ENCODE measurements around the gene SPINDOC.

The SPINDOC gene

DNA sequence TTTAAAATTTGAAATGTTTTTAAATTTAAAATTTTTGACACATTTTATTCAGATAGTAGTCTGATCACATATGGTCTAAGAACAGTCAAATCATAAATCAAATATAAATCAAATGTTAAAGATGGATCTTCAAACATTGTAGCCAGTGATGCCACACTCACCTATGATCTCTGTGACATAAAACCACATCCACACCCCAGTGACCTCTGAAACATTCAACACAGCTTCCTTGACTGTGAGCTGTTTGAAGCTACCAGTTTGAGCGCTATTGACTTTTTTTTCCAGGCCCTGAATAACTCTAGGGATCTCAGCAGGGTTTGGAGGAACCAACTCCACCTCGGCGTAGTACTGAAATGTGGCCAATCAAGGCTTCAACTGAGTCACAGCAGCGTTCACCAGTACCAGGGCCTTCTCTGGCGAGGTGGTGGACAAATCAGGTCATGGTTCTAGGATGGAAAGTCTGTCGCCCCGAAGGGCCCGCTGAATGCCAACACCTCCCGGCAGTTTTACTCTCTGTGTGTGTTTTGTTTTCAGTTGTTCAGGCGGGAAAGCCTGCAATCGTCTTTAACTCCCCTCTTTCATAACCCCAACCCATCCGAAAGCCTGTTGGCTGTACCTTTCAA is 21.4 kb downstream of the SPINDOC start:
- no peak for DNase-seq (ENCODE audit: low read depth, low spot score)
- TF ChIP-seq, protein P1, sequence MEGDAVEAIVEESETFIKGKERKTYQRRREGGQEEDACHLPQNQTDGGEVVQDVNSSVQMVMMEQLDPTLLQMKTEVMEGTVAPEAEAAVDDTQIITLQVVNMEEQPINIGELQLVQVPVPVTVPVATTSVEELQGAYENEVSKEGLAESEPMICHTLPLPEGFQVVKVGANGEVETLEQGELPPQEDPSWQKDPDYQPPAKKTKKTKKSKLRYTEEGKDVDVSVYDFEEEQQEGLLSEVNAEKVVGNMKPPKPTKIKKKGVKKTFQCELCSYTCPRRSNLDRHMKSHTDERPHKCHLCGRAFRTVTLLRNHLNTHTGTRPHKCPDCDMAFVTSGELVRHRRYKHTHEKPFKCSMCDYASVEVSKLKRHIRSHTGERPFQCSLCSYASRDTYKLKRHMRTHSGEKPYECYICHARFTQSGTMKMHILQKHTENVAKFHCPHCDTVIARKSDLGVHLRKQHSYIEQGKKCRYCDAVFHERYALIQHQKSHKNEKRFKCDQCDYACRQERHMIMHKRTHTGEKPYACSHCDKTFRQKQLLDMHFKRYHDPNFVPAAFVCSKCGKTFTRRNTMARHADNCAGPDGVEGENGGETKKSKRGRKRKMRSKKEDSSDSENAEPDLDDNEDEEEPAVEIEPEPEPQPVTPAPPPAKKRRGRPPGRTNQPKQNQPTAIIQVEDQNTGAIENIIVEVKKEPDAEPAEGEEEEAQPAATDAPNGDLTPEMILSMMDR (IDR thresholded peaks at IDR 0.05; ENCODE audit: insufficient read depth, low read length, missing control alignments): no peak
- CTCF ChIA-PET: interaction anchor here (0.8 to 21.2 kb wide), 7 partner anchors 11 to 329 kb away, joined by 3 to 639 read pairs (median 37); no protein-coding TSS in a partner anchor
- H3K4me3 ChIP-seq (ENCODE audit: low read depth, low read length): no peak overlapping the region
- POLR2A ChIA-PET: no interaction called here

DNA sequence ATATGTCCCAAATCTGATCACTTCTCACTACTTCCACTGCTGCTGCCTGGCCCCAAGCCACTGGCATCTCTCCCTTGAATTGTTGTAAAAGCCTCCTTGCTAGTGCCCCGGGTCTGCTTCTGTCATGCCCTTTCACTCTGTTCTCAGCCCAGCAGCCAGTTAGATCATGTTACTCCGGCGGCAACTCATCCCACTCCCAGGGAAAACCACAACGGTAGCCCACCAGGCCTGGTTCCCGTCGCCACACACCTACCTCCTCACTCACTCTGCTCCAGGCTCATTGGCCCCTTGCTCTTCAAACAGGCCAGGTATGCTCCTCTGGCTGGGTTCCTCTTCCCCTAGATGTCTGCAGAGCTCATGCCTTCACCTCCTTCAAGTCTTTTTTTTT is 21.9 kb downstream of the SPINDOC start:
- H3K4me3 ChIP-seq (ENCODE audit: low read depth, low read length): no peak overlapping the region
- DNase-seq (ENCODE audit: low read depth, low spot score): no peak
- CTCF ChIA-PET: interaction anchor here (0.7 to 21.2 kb wide), 15 partner anchors 10 to 328 kb away, joined by 3 to 639 read pairs (median 18); partner anchors contain the start of genes OTUB1 and ZFTA
- POLR2A ChIA-PET: no interaction called here
- TF ChIP-seq, protein P1 (IDR thresholded peaks at IDR 0.05; ENCODE audit: insufficient read depth, low read length, missing control alignments): no peak

DNA sequence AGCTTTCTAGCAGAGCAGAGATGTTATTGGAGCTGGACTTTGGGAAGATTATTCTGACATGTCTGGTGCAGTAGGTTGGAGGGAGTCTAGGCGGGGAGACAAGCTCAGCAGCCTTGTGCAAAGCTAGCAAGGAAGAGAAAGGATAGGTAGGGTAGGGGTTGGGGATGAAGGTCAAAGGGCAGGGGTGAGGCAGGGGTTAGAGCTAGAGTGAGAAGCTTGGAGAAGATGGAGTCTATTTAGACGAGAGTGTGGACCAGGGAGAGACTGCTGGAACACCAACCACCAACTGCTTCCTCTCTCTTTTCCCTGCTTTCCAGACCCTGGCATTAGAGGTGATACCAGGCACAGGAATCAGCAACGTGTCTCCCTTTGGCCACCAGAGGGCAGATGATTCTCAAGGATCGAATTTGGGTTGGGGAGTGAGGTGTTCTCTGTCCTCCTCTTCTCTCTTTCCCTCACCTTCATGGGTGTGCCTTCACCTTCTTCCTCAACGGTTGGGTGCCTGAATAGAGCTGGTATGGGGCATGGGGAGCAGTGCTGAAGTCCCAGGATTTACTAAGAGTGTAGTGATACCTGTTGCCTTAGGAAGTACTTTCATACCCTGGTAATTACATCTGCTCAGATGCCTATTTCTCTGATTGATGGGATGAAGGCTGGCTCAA is 23.9 kb downstream of the SPINDOC start:
- ChIA-PET POLR2A (no interaction called here), CTCF (interaction anchor here (0.6 to 21.2 kb wide), 70 partner anchors 7 to 465 kb away, joined by 3 to 639 read pairs (median 6); partner anchors contain the start of genes COX8A, NAA40, RCOR2 and ZFTA)
- no peak for DNase-seq (ENCODE audit: low read depth, low spot score)
- H3K4me3 ChIP-seq (ENCODE audit: low read depth, low read length): no peak overlapping the region
- TF ChIP-seq, protein P1 (IDR thresholded peaks at IDR 0.05; ENCODE audit: insufficient read depth, low read length, missing control alignments): peak; percentile 81

DNA sequence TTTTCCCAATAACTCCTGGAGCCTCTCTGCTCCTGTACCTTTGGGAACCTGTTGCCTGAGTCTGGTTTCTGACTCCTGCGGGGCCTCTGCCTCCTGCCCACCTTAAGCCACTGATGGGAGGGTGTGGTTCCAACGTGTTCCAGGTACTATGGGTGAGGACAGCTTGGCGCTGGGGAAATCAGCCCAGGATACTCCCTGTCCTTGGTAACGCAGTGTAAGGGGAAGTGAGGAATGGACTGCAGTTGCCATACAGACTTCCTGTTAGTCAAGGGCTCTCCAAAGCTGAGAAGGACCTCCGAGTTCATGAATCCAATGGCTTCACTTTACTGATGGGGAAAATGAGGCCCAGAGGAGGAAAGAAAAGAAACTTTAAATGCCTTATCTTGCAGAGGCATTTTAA is 24.5 kb downstream of the SPINDOC start:
- POLR2A ChIA-PET: no interaction called here
- no peak for DNase-seq (ENCODE audit: low read depth, low spot score)
- TF ChIP-seq, protein P1 (IDR thresholded peaks at IDR 0.05; ENCODE audit: insufficient read depth, low read length, missing control alignments): no peak
- no peak overlapping the region for H3K4me3 ChIP-seq (ENCODE audit: low read depth, low read length)
- CTCF ChIA-PET: interaction anchor here (0.7 to 21.2 kb wide), 65 partner anchors 8 to 467 kb away, joined by 3 to 639 read pairs (median 6); partner anchors contain the start of genes COX8A, NAA40, RCOR2 and ZFTA

DNA sequence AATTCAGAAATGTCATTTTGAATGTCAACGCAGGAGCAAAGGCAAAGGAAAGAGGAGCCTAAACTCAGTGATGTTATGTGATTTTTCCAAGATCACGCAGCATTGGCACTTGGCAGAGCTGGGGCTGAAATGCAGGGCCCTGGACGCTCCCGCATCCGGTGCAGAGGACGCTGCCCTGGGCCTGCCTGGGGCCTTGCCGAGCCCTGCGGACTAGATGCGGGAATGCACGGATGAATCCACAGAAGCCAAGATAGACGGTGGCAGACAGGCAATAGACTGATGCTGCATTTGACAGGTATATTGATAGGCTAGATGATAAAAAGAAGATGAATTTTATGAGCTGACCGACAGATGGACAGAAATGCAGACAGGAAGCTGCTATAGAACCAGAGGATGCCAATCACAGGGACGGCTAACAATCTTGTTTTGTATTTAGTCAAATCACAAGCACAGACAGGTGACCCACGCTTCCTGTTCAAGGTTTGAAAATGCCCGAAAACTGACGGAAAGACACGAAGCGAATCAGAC is 25.0 kb downstream of the SPINDOC start:
- DNase-seq (ENCODE audit: low read depth, low spot score): no peak
- POLR2A ChIA-PET: interaction anchor here (0.7 to 0.9 kb wide), 3 partner anchors 9 to 79 kb away, joined by 3 to 4 read pairs (median 4); partner anchors contain the start of gene RCOR2
- TF ChIP-seq, protein P1 (IDR thresholded peaks at IDR 0.05; ENCODE audit: insufficient read depth, low read length, missing control alignments): no peak
- H3K4me3 ChIP-seq (ENCODE audit: low read depth, low read length): peak overlapping the region; percentile 43
- CTCF ChIA-PET: interaction anchor here (0.5 to 21.2 kb wide), 54 partner anchors 8 to 466 kb away, joined by 3 to 639 read pairs (median 8); partner anchors contain the start of genes COX8A, NAA40, RCOR2 and ZFTA
